ENCODE results near the gene PCDH9. TPM values are rescaled to one million over a fixed set of nuclear protein-coding genes. Genes with fewer than 3 reads are reported as not detected.

PCDH9 gene
- total RNA-seq, 1 donor from 2014 or later, result 1.7 TPM

DNA sequence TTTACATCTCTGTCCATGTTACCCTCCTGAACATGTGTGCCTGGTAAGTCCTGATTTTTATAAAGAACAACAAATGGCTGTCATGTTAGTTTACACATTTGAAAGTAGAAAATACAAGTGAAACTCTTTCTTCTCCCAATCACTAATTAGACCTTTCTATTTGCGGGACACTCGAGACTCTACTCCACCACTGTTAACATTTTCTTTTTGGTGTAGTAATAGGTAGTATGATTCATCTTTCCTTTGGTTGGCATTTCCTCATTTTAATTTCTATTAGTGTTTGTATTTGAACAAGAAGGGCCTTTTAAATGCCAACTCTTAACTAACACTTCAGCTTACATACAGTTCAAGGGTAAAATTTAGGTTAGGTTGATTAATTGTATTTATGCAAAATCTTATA lies 371.1 kb downstream of the PCDH9 start:
- H3K4me3 Mint-ChIP-seq (ENCODE audit: low read depth), result no peak overlapping the region
- no peaks in the 10 kb centered on the region for H3K27me3 Mint-ChIP-seq
- no peaks in the 10 kb centered on the region for H3K9me3 Mint-ChIP-seq (ENCODE audit: low read depth)
- no peak overlapping the region for H3K27ac Mint-ChIP-seq
- no peaks in the 10 kb centered on the region for H3K36me3 Mint-ChIP-seq (ENCODE audit: insufficient read depth)
- TF ChIP-seq, protein P1, sequence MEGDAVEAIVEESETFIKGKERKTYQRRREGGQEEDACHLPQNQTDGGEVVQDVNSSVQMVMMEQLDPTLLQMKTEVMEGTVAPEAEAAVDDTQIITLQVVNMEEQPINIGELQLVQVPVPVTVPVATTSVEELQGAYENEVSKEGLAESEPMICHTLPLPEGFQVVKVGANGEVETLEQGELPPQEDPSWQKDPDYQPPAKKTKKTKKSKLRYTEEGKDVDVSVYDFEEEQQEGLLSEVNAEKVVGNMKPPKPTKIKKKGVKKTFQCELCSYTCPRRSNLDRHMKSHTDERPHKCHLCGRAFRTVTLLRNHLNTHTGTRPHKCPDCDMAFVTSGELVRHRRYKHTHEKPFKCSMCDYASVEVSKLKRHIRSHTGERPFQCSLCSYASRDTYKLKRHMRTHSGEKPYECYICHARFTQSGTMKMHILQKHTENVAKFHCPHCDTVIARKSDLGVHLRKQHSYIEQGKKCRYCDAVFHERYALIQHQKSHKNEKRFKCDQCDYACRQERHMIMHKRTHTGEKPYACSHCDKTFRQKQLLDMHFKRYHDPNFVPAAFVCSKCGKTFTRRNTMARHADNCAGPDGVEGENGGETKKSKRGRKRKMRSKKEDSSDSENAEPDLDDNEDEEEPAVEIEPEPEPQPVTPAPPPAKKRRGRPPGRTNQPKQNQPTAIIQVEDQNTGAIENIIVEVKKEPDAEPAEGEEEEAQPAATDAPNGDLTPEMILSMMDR (IDR thresholded peaks at IDR 0.05; ENCODE audit: unreplicated experiment), result no peak
- DNase-seq (ENCODE audit: low spot score, unreplicated experiment), result no peak
- H3K4me1 Mint-ChIP-seq (ENCODE audit: low read depth), result no peaks in the 10 kb centered on the region

DNA sequence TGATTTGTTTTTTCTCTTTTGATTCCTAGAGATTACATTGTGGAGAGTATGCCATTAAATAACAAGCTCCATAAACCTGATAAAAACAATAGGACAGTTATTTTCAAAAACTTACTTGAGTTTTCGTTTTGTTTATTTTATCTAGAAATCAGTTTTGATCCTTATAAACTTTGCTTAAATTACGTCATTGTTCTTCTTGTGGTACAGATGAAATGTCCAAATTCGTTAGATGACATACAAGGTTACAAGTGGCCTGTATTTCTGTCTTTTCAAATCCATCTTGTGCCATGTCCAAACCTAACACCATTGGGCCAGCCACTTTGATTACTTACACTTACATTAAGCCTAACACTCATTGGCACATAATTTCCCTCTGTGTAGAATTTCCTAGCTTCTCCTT lies 372.0 kb downstream of the PCDH9 start:
- H3K27me3 Mint-ChIP-seq, result no peaks in the 10 kb centered on the region
- H3K4me1 Mint-ChIP-seq (ENCODE audit: low read depth), result no peaks in the 10 kb centered on the region
- H3K36me3 Mint-ChIP-seq (ENCODE audit: insufficient read depth), result no peaks in the 10 kb centered on the region
- TF ChIP-seq, protein P1 (IDR thresholded peaks at IDR 0.05; ENCODE audit: unreplicated experiment), result no peak
- H3K9me3 Mint-ChIP-seq (ENCODE audit: low read depth), result no peaks in the 10 kb centered on the region
- DNase-seq (ENCODE audit: low spot score, unreplicated experiment), result no peak
- no peak overlapping the region for H3K27ac Mint-ChIP-seq
- no peak overlapping the region for H3K4me3 Mint-ChIP-seq (ENCODE audit: low read depth)

DNA sequence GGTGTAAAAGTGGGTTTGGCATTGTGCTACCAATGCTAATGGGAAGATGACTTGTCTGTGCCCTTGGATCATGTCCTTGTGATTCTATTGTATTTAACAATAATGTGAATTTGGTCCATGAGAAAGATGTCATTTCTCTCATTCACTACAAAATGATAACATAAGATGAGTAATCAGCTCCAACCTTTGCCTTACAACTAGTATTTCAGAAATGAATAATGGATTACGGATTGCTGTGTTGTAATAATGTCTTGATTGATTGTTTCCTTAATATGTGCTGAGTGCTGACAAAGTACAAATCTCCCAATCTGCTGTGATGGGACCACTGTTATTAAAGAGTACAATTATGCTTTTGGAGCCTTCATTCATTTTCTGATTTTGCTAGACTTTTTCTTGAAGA lies 375.0 kb downstream of the PCDH9 start:
- Mint-ChIP-seq H3K27ac (no peak overlapping the region), H3K4me3 (ENCODE audit: low read depth) (no peak overlapping the region), H3K4me1 (ENCODE audit: low read depth) (peaks cover 2% of the 10 kb centered on the region), H3K27me3 (no peaks in the 10 kb centered on the region), H3K9me3 (ENCODE audit: low read depth) (peaks cover 5% of the 10 kb centered on the region), H3K36me3 (ENCODE audit: insufficient read depth) (no peaks in the 10 kb centered on the region)
- TF ChIP-seq, protein P1 (IDR thresholded peaks at IDR 0.05; ENCODE audit: unreplicated experiment), result no peak
- DNase-seq (ENCODE audit: low spot score, unreplicated experiment), result no peak

DNA sequence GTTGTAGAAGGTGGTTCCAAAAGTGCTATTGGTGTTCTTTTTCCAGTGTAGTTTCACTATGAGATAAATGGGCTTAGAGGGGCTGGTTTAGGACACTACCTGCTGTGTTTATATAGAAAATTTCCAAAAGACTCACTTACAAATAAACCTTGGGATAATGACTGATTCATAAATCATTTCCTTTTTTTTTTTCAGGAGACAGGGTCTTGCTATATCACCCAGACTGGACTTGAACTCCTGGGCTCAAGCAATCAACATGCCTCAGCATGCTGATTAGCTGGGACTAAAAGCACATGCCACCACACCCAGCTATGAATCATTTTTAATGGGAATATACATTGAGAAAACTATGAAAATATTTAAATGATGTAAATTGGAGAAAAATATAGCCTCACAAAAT lies 376.6 kb downstream of the PCDH9 start:
- H3K4me1 Mint-ChIP-seq (ENCODE audit: low read depth), result peaks cover 2% of the 10 kb centered on the region
- no peak overlapping the region for H3K4me3 Mint-ChIP-seq (ENCODE audit: low read depth)
- DNase-seq (ENCODE audit: low spot score, unreplicated experiment), result no peak
- H3K27me3 Mint-ChIP-seq, result no peaks in the 10 kb centered on the region
- no peaks in the 10 kb centered on the region for H3K36me3 Mint-ChIP-seq (ENCODE audit: insufficient read depth)
- no peak overlapping the region for H3K27ac Mint-ChIP-seq
- H3K9me3 Mint-ChIP-seq (ENCODE audit: low read depth), result peaks cover 5% of the 10 kb centered on the region
- TF ChIP-seq, protein P1 (IDR thresholded peaks at IDR 0.05; ENCODE audit: unreplicated experiment), result no peak

DNA sequence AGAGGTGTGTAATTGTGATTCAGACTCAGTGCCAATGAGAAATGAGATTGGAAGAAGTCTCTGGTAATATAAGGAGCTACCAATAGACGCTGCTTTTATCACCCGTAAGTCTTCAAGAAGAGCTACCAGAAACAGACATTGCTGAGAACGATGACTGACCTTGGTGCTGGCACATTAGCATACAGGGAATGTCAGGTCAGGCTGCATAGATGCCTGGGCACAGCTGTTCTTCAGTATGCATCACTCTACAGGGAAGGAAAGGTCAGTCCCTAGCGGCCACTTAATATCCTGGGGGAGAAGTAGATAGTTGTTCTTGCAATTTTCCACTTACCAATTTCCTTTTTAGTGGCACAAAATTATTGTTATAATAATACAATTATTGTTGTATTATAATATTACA lies 380.4 kb downstream of the PCDH9 start:
- peaks cover 5% of the 10 kb centered on the region for H3K9me3 Mint-ChIP-seq (ENCODE audit: low read depth)

More for the DNA sequence above, 380.4 kb downstream of the PCDH9 start:
- Mint-ChIP-seq H3K4me3 (ENCODE audit: low read depth) (no peak overlapping the region), H3K27ac (no peak overlapping the region), H3K4me1 (ENCODE audit: low read depth) (peaks cover 2% of the 10 kb centered on the region), H3K36me3 (ENCODE audit: insufficient read depth) (no peaks in the 10 kb centered on the region), H3K27me3 (no peaks in the 10 kb centered on the region)
- DNase-seq (ENCODE audit: low spot score, unreplicated experiment), result no peak
- TF ChIP-seq, protein P1 (IDR thresholded peaks at IDR 0.05; ENCODE audit: unreplicated experiment), result no peak
